HG03045 (cell line): ENCODE data around the gene MED23.
"Not testable (repeated sequence)": the region's sequence is repeated elsewhere in the genome, so short reads cannot be mapped to it uniquely, and the experiment has no call there.

ENCODE experiments used
- ATAC-seq: cut with Tn5 transposase; IDR thresholded peaks from one replicate; pipeline ENCODE4 v1.9.1; 2021; ENCODE audit warnings: mild to moderate bottlenecking, moderate library complexity; ENCODE audit not compliant: unreplicated experiment

The MED23 gene

GRCh38 chr6:131575834-131576478 is 52.1 kb downstream of the MED23 start:
- ATAC-seq: no peak

- ATAC-seq: no peak
These were observed 53.4 kb downstream of the MED23 start for GRCh38 chr6:131574686-131575085.

- no peak for ATAC-seq
These were observed 53.9 kb downstream of the MED23 start for GRCh38 chr6:131574133-131574532.

- no peak for ATAC-seq
These were observed 55.2 kb downstream of the MED23 start, which contains the start of gene ARG1 for GRCh38 chr6:131572686-131573415. Gene ARG1 (plus strand): TSS chr6:131573226. CDS start chr6:131573283, 57 bp downstream.

GRCh38 chr6:131568726-131569125 is 59.3 kb downstream of the MED23 start:
- ATAC-seq: no peak

GRCh38 chr6:131565056-131565455 is 63.0 kb downstream of the MED23 start:
- no peak for ATAC-seq

- ATAC-seq: no peak
These were observed 65.9 kb downstream of the MED23 start for GRCh38 chr6:131561925-131562707.

- ATAC-seq: no peak
These were observed 69.1 kb downstream of the MED23 start for GRCh38 chr6:131558922-131559321.

GRCh38 chr6:131555992-131556391 is 72.0 kb downstream of the MED23 start:
- no peak for ATAC-seq

- no peak for ATAC-seq
These were observed 75.5 kb downstream of the MED23 start for GRCh38 chr6:131552572-131552971.

- ATAC-seq: no peak
These were observed 76.1 kb downstream of the MED23 start for GRCh38 chr6:131551902-131552301.

- no peak for ATAC-seq
These were observed 78.2 kb downstream of the MED23 start for GRCh38 chr6:131549811-131550210.

- ATAC-seq: no peak
These were observed 79.6 kb downstream of the MED23 start for GRCh38 chr6:131548441-131548840.

GRCh38 chr6:131547488-131547887 is 80.6 kb downstream of the MED23 start:
- ATAC-seq: no peak

- ATAC-seq: no peak
These were observed 82.7 kb downstream of the MED23 start for GRCh38 chr6:131545317-131545716.

- ATAC-seq: not testable (repeated sequence)
These were observed 89.4 kb downstream of the MED23 start for GRCh38 chr6:131538615-131539014.

GRCh38 chr6:131532580-131533039 is 95.4 kb downstream of the MED23 start:
- peak; percentile 59 for ATAC-seq

- ATAC-seq: not testable (repeated sequence)
These were observed 96.4 kb downstream of the MED23 start for GRCh38 chr6:131531681-131532080.

- ATAC-seq: not testable (repeated sequence)
These were observed 97.1 kb downstream of the MED23 start for GRCh38 chr6:131530936-131531335.

GRCh38 chr6:131524695-131525336 is 103.2 kb downstream of the MED23 start:
- no peak for ATAC-seq
